ENCODE data around the gene TECTA.

The TECTA gene

GRCh38 chr11:121123496-121124069, 22.5 kb downstream of the TECTA start:
- Histone ChIP-seq H3K36me3 (ENCODE audit: control insufficient read depth, insufficient read depth, low read length) (peaks cover 5% of the 10 kb centered on the region; the same call in 1 of the 2 replicates), H3K9me3 (ENCODE audit: control insufficient read depth, insufficient read depth, low read length) (no peaks in the 10 kb centered on the region; the same call in 1 of the 2 replicates), H3K4me3 (ENCODE audit: low read length) (no peak overlapping the region), H3K4me1 (ENCODE audit: control insufficient read depth, insufficient read depth, low read length) (no peaks in the 10 kb centered on the region; the same call in 1 of the 2 replicates), H3K27ac (ENCODE audit: low read length) (no peak overlapping the region), H3K27me3 (ENCODE audit: control insufficient read depth, insufficient read depth, low read length) (no peaks in the 10 kb centered on the region)
- no CpG with 5 or more reads among the region's 6 CpGs for WGBS (ENCODE audit: insufficient coverage, insufficient read length)
- no peak for DNase-seq (ENCODE audit: low read depth, low spot score)

GRCh38 chr11:121127809-121128208, 26.8 kb downstream of the TECTA start:
- WGBS (ENCODE audit: insufficient coverage, insufficient read length): no CpG with 5 or more reads among the region's 30 CpGs
- H3K27ac ChIP-seq (ENCODE audit: low read length): no peak overlapping the region

GRCh38 chr11:121129362-121130340, 28.6 kb downstream of the TECTA start:
- no peaks in the 10 kb centered on the region for H3K27me3 ChIP-seq (ENCODE audit: control insufficient read depth, insufficient read depth, low read length)
- no peak overlapping the region for H3K27ac ChIP-seq (ENCODE audit: low read length)
- H3K4me1 ChIP-seq (ENCODE audit: control insufficient read depth, insufficient read depth, low read length): no peaks in the 10 kb centered on the region; the same call in 1 of the 2 replicates
- no peaks in the 10 kb centered on the region for H3K9me3 ChIP-seq (ENCODE audit: control insufficient read depth, insufficient read depth, low read length)
- no CpG with 5 or more reads among the region's 29 CpGs for WGBS (ENCODE audit: insufficient coverage, insufficient read length)
- H3K36me3 ChIP-seq (ENCODE audit: control insufficient read depth, insufficient read depth, low read length): peaks cover 5% of the 10 kb centered on the region; the same call in 1 of the 2 replicates
- no peak overlapping the region; the same call in 1 of the 2 replicates for H3K4me3 ChIP-seq (ENCODE audit: low read length)
- no peak for DNase-seq (ENCODE audit: low read depth, low spot score)

More at GRCh38 chr11:121127809-121128208, 26.8 kb downstream of the TECTA start:
- Histone ChIP-seq H3K36me3 (ENCODE audit: control insufficient read depth, insufficient read depth, low read length) (peaks cover 5% of the 10 kb centered on the region; the same call in 1 of the 2 replicates), H3K4me1 (ENCODE audit: control insufficient read depth, insufficient read depth, low read length) (no peaks in the 10 kb centered on the region; the same call in 1 of the 2 replicates), H3K9me3 (ENCODE audit: control insufficient read depth, insufficient read depth, low read length) (no peaks in the 10 kb centered on the region), H3K4me3 (ENCODE audit: low read length) (no peak overlapping the region), H3K27me3 (ENCODE audit: control insufficient read depth, insufficient read depth, low read length) (no peaks in the 10 kb centered on the region)
- DNase-seq (ENCODE audit: low read depth, low spot score): no peak

- Histone ChIP-seq H3K27ac (ENCODE audit: low read length) (no peak overlapping the region), H3K4me3 (ENCODE audit: low read length) (no peak overlapping the region), H3K36me3 (ENCODE audit: control insufficient read depth, insufficient read depth, low read length) (peaks cover 3% of the 10 kb centered on the region; the same call in 1 of the 2 replicates), H3K9me3 (ENCODE audit: control insufficient read depth, insufficient read depth, low read length) (no peaks in the 10 kb centered on the region), H3K4me1 (ENCODE audit: control insufficient read depth, insufficient read depth, low read length) (no peaks in the 10 kb centered on the region; the same call in 1 of the 2 replicates), H3K27me3 (ENCODE audit: control insufficient read depth, insufficient read depth, low read length) (no peaks in the 10 kb centered on the region)
- DNase-seq (ENCODE audit: low read depth, low spot score): no peak
- no CpG with 5 or more reads among the region's 6 CpGs for WGBS (ENCODE audit: insufficient coverage, insufficient read length)
Observed at GRCh38 chr11:121131656-121132055, 30.6 kb downstream of the TECTA start.

- no peaks in the 10 kb centered on the region; the same call in 1 of the 2 replicates for H3K4me1 ChIP-seq (ENCODE audit: control insufficient read depth, insufficient read depth, low read length)
- H3K36me3 ChIP-seq (ENCODE audit: control insufficient read depth, insufficient read depth, low read length): peaks cover 3% of the 10 kb centered on the region; the same call in 1 of the 2 replicates
- no peaks in the 10 kb centered on the region for H3K27me3 ChIP-seq (ENCODE audit: control insufficient read depth, insufficient read depth, low read length)
- no peak for DNase-seq (ENCODE audit: low read depth, low spot score)
- WGBS (ENCODE audit: insufficient coverage, insufficient read length): no CpG with 5 or more reads among the region's 13 CpGs
- H3K4me3 ChIP-seq (ENCODE audit: low read length): no peak overlapping the region
- H3K9me3 ChIP-seq (ENCODE audit: control insufficient read depth, insufficient read depth, low read length): no peaks in the 10 kb centered on the region
- no peak overlapping the region for H3K27ac ChIP-seq (ENCODE audit: low read length)
Observed at GRCh38 chr11:121132211-121132976, 31.4 kb downstream of the TECTA start.

- Histone ChIP-seq H3K9me3 (ENCODE audit: control insufficient read depth, insufficient read depth, low read length) (no peaks in the 10 kb centered on the region), H3K27ac (ENCODE audit: low read length) (no peak overlapping the region), H3K4me1 (ENCODE audit: control insufficient read depth, insufficient read depth, low read length) (no peaks in the 10 kb centered on the region; the same call in 1 of the 2 replicates), H3K36me3 (ENCODE audit: control insufficient read depth, insufficient read depth, low read length) (no peaks in the 10 kb centered on the region), H3K27me3 (ENCODE audit: control insufficient read depth, insufficient read depth, low read length) (no peaks in the 10 kb centered on the region), H3K4me3 (ENCODE audit: low read length) (no peak overlapping the region)
- no CpG with 5 or more reads among the region's 10 CpGs for WGBS (ENCODE audit: insufficient coverage, insufficient read length)
- no peak for DNase-seq (ENCODE audit: low read depth, low spot score)
Observed at GRCh38 chr11:121134741-121135312, 33.8 kb downstream of the TECTA start.

GRCh38 chr11:121137005-121137404, 36.0 kb downstream of the TECTA start:
- no peaks in the 10 kb centered on the region; the same call in 1 of the 2 replicates for H3K4me1 ChIP-seq (ENCODE audit: control insufficient read depth, insufficient read depth, low read length)

GRCh38 chr11:121138259-121138658, 37.2 kb downstream of the TECTA start:
- no peaks in the 10 kb centered on the region for H3K36me3 ChIP-seq (ENCODE audit: control insufficient read depth, insufficient read depth, low read length)
- DNase-seq (ENCODE audit: low read depth, low spot score): no peak
- no peak overlapping the region for H3K27ac ChIP-seq (ENCODE audit: low read length)
- H3K4me1 ChIP-seq (ENCODE audit: control insufficient read depth, insufficient read depth, low read length): no peaks in the 10 kb centered on the region; the same call in 1 of the 2 replicates
- H3K4me3 ChIP-seq (ENCODE audit: low read length): no peak overlapping the region
- no peaks in the 10 kb centered on the region for H3K9me3 ChIP-seq (ENCODE audit: control insufficient read depth, insufficient read depth, low read length)
- H3K27me3 ChIP-seq (ENCODE audit: control insufficient read depth, insufficient read depth, low read length): no peaks in the 10 kb centered on the region
- WGBS (ENCODE audit: insufficient coverage, insufficient read length): no CpG with 5 or more reads among the region's 5 CpGs

More at GRCh38 chr11:121137005-121137404, 36.0 kb downstream of the TECTA start:
- no peaks in the 10 kb centered on the region for H3K9me3 ChIP-seq (ENCODE audit: control insufficient read depth, insufficient read depth, low read length)
- H3K27me3 ChIP-seq (ENCODE audit: control insufficient read depth, insufficient read depth, low read length): no peaks in the 10 kb centered on the region
- no CpG with 5 or more reads among the region's 11 CpGs for WGBS (ENCODE audit: insufficient coverage, insufficient read length)
- no peak overlapping the region for H3K4me3 ChIP-seq (ENCODE audit: low read length)
- H3K27ac ChIP-seq (ENCODE audit: low read length): no peak overlapping the region
- no peak for DNase-seq (ENCODE audit: low read depth, low spot score)
- no peaks in the 10 kb centered on the region for H3K36me3 ChIP-seq (ENCODE audit: control insufficient read depth, insufficient read depth, low read length)

GRCh38 chr11:121140369-121140768, 39.3 kb downstream of the TECTA start:
- Histone ChIP-seq H3K9me3 (ENCODE audit: control insufficient read depth, insufficient read depth, low read length) (no peaks in the 10 kb centered on the region), H3K27ac (ENCODE audit: low read length) (no peak overlapping the region), H3K36me3 (ENCODE audit: control insufficient read depth, insufficient read depth, low read length) (no peaks in the 10 kb centered on the region), H3K27me3 (ENCODE audit: control insufficient read depth, insufficient read depth, low read length) (no peaks in the 10 kb centered on the region), H3K4me1 (ENCODE audit: control insufficient read depth, insufficient read depth, low read length) (no peaks in the 10 kb centered on the region; the same call in 1 of the 2 replicates), H3K4me3 (ENCODE audit: low read length) (no peak overlapping the region)
- WGBS (ENCODE audit: insufficient coverage, insufficient read length): no CpG with 5 or more reads among the region's 8 CpGs
- DNase-seq (ENCODE audit: low read depth, low spot score): no peak
